ENCODE results near the gene MLPH.

Gene MLPH

DNA sequence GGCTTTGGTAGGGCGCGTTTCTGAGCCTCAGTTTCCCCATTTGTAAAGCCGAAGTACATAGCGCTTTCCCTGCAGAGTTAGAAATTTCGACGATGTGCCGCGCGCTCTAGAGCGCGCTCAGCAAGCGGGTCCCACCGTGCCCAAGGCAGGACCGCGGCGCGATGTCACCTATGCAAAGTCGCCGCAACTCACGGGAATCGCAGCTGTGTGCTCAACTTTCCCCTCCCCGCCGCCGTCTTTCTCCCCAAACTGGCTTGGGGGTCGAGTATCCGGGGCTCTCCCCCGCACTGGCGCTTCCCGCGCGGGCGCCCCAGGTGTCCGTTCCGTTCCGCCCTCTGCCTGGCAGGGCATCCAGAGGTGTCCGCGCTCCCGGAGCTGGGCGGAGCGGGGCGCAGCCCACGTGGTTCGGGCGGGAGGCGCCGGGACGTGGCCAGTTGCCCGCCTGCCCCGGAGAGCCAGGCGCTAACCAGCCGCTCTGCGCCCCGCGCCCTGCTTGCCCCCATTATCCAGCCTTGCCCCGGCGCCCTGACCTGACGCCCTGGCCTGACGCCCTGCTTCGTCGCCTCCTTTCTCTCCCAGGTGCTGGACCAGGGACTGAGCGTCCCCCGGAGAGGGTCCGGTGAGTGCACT is at the start of gene MLPH:
Gene MLPH (plus strand): TSS at position 433 of the 630 bp plus-strand sequence. CDS start 6,176 bp downstream, outside the sequence.
- DNase-seq (ENCODE audit: low read depth in 2 of 2): no peak

GRCh38 chr2:237437566-237437965 is 49.5 kb upstream of the MLPH start:
- DNase-seq (ENCODE audit: low read depth in 2 of 2): no peak

DNA sequence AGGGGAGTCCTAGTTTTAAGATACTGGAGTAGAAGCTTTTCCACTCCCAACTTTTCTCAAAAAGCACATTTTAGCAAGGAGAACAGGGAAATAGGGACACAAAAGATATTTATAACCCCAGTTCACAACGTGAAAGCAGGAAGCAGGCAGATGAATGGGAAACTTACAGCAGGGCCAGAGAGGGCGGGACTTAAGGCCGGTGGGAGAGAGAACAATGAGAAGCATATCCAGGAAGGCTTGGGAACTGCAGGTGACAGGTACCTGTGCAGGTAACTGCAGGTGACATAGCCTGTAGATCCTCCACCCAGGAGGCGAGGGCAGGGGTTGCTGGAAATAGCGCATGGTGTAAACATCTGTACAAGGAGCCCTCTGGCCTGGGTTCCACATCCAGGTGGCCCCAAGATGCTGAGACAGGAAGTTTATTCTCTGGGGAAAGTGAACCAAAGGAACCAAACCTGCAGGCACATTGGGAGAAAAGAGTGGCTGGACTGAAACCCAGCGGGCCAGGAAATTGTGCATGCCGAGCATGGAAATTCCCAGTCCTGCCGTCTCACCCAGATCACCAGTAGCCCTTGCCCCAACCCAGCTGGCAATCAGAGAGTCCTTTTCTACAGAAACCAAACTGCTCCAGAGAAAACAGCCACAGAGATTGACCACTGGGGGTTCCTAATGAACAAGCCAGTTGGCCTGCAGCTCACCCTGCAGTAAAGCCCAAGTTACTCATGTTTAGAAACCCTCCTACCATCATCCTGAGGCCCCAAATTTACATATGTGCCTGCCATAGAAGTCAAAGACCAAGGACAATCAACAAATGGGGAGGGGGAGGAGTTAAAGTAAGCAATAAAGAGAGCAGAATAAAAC is 48.7 kb upstream of the MLPH start:
- DNase-seq (ENCODE audit: low read depth in 2 of 2): no peak

DNA sequence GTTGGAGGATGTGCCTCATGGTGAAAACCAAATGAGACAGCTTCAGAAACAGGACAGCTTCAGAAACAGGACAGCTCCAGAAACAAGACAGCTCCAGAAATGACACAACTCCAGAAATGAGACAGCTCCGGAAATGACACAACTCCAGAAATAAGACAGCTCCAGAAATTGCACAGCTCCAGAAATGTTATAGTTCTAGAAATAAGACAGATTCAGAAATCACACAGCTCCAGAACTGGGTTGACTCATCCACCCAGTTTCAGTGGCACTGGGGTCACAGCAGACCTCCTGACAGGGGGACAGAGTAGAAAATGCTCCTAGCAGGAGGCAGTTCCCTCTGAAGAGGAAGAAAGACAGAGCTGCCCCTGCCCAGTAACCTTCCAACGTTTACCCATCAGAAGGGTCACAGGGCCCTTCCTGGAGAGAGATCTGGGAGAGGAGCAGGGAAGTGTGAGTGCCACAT is 46.2 kb upstream of the MLPH start:
- DNase-seq (ENCODE audit: low read depth in 2 of 2): no peak

GRCh38 chr2:237441605-237442274 is 45.3 kb upstream of the MLPH start:
- DNase-seq (ENCODE audit: low read depth in 2 of 2): peak in 1 of 2 donors; percentile 24

DNA sequence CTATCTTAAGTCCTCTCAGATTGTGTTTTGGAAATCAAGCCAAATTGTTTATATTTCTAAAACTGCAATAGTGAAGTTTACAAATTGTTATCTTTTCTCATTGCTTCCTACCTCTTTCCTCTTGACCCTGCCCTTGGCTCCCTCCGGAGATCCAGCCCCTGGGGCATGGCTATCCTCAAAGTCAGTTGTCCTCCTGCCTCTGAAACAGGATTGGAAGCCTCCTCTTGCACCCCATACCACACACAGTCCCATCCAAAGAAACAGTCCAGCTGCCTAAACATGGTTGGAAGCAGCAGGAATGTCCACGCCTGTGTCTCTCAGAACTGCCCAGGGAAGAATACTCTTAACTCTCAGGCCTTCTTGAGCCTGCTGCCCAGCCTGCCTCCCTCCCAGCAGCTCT is 43.0 kb upstream of the MLPH start:
- no peak for DNase-seq (ENCODE audit: low read depth in 2 of 2)

GRCh38 chr2:237445611-237446337 is 41.3 kb upstream of the MLPH start:
- DNase-seq (ENCODE audit: low read depth in 2 of 2): no peak

DNA sequence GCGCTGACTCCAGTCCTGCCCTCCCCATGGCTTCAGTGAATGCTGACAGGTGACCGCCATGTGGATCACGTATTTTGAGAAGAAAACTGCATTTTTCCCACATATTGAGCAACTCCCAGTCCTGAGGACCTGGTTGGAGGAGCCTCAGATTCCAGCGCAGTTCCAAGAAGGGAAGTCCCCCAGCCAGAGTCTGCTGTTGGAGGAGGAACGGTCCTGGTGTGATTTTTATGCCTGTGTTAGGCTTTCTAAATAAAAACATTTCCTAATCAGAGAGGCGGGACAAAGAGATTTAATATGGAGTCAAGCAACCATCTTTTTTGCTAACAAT is 40.7 kb upstream of the MLPH start:
- no peak for DNase-seq (ENCODE audit: low read depth in 2 of 2)

GRCh38 chr2:237447496-237447895 is 39.6 kb upstream of the MLPH start:
- DNase-seq (ENCODE audit: low read depth in 2 of 2): no peak

DNA sequence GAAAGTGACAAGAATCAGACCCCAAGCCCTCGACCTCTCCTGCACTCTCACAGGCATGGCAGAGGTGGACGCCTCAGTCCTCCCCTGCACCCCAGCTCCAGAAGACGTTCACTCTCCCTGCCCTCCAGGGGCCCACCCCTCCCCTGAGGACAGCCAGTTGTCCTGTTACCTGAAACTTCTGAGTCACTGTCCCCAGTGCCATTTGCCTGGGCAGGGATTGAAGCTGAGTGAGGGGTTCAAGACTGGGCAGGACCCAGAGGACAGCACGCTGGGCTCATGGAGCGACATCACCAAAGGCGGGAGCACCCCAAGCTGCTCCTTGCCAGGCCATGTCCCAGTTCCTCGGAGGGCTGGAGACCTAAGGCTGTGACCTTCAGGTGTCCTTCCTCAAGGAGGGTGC is 38.9 kb upstream of the MLPH start:
- DNase-seq (ENCODE audit: low read depth in 2 of 2): no peak

- no peak for DNase-seq (ENCODE audit: low read depth in 2 of 2)
Measured at GRCh38 chr2:237448626-237449025, 38.4 kb upstream of the MLPH start.

DNA sequence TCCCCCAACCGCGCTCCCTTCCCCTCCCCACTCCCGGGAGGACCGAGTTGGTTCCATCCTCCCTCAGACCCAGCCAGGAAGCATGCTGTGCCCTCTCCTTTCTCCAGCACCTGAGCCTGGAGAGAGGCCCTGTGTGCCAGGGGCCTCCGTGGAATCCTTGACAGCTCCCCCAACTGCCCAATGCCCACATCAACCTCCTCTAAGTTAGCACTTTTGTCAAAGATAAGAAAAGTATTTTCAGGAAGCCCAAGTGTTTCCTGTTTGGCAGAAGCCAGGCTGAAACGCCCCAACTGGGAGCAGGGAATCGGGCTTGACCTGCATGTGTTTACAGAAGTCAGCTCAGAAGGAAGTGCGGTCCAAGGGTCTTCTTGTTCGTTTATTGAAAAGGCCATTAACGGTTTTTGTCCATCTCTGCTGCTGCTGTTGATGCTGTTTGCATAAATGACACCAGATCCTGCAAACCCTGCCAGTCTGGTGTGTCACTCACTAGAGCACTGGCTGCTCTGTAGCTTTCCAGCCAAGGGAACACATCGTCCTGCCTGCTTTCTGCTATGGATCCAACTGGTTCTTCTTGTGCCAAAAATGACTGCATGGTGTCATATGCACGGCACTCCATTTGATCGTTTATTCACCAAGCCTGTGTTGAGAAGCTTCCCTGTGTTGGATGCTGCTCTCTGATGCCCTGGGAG is 37.7 kb upstream of the MLPH start:
- DNase-seq (ENCODE audit: low read depth in 2 of 2): no peak

DNA sequence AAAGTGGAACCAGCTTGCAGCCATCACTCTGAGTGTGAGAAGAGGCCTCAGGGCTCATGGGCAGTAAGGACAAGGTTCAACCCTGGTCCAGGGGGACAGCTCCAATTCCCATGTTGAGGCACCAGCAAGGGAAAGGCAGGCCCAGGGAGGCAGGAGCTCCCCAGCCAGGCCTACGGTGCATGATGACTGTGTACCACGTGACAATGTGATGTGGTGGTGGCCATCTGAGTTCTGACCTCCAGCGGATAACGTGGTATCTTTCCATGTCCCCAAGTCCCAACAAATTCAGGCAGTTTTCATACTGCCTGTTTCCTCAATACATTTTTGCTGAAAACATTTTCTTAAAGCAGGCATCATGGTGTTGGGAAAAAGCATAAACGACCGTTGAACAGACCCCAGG is 36.9 kb upstream of the MLPH start:
- DNase-seq (ENCODE audit: low read depth in 2 of 2): no peak

- DNase-seq (ENCODE audit: low read depth in 2 of 2): no peak
Measured at GRCh38 chr2:237450583-237450982, 36.5 kb upstream of the MLPH start.

DNA sequence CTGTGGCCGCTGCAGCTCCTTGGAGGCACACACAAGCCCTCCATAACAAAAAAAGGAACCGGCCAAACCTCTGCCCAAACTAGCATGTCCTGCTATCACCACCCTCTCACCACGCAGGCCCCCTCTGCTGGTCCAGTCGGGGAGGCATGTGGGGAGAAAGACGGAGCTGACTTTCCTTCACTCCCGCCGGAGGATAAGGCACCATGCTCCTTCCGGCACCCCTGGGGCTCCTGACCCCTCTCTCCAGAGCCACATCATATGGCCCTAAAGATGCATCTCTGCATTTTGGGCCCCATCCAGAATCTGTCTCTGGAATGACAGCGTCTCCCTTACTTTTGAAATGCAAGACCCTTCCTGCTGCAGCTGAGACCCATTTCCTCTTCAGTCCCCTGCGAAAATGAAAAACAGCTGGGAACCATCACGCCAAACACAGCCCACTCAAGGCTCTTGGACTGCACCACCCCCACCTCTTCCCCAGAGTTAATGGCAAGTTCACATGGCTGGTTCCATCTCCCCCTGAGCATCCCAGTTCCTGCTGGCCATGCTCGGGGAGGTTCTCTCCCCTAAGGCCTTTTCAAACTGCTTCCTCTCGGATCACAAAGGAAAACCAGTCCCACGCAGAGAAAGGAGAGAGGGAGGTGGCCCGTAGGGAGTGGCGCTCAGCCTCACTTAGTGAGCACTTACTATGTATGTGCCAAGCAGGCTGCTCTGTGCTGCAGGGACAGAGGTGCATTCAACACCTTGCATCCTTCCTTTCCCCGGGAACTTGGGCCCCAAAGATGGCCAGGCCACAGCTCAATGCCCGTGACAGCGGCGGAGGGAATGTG is 35.2 kb upstream of the MLPH start:
- no peak for DNase-seq (ENCODE audit: low read depth in 2 of 2)

DNA sequence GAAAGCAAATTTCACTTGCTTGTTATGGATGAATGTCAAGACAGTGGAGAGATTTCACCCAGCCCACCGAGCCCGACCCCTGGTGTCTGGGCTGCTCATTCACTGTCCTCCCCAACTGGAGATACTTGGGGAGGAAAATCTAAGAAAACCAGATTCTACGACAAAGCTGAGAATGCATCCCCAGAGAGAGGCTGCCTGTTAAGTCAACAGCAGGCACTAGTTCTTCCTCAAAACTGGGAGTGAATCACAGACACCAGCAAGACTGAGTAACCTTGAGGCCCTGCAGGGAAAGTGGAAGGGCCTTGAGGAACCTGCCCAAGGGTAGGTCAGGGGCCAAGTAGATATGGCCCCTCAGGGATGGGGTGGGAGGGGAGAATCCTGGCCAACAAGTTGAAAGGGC is 34.2 kb upstream of the MLPH start:
- no peak for DNase-seq (ENCODE audit: low read depth in 2 of 2)

- DNase-seq (ENCODE audit: low read depth in 2 of 2): no peak
Measured at GRCh38 chr2:237453671-237454070, 33.4 kb upstream of the MLPH start.

- DNase-seq (ENCODE audit: low read depth in 2 of 2): no peak
Measured at GRCh38 chr2:237455764-237456163, 31.3 kb upstream of the MLPH start.

- no peak for DNase-seq (ENCODE audit: low read depth in 2 of 2)
Measured at GRCh38 chr2:237456200-237456843, 30.7 kb upstream of the MLPH start.

GRCh38 chr2:237457388-237457941 is 29.6 kb upstream of the MLPH start:
- no peak for DNase-seq (ENCODE audit: low read depth in 2 of 2)
